ENCODE data around the gene NOP10.
"Not testable (repeated sequence)": the region's sequence is repeated elsewhere in the genome, so short reads cannot be mapped to it uniquely, and the experiment has no call there.

The NOP10 gene

DNA sequence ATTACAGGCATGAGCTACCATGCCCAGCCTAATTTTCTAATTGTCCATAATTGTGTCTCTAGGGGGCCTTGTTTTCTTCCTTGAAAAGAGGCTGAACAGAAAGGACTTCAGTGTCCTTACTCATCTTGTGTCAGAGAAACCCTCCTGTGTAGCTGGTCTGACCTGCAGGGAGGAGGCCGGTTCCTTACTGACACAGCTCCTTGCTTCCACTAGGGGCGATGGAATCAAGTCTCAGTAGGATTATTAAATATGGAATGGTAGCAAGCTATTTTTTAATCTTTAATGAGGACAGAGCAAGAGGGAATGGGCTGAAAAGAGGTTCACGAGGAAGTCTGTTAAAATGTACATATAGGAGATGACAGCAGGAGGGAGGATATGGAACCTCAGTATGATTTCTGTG lies 15.4 kb upstream of the NOP10 start:
- DNase-seq = no peak

- DNase-seq = no peak
Measured at GRCh38 chr15:34357653-34358052, 14.7 kb upstream of the NOP10 start.

- no peak for DNase-seq
Measured at GRCh38 chr15:34355241-34355640, 12.3 kb upstream of the NOP10 start.

- no peak for DNase-seq
Measured at GRCh38 chr15:34354286-34354685, 11.3 kb upstream of the NOP10 start.

GRCh38 chr15:34353627-34354026 lies 10.7 kb upstream of the NOP10 start:
- DNase-seq = no peak

GRCh38 chr15:34352996-34353395 lies 10.1 kb upstream of the NOP10 start:
- DNase-seq = not testable (repeated sequence)

GRCh38 chr15:34349769-34350168 lies 6.8 kb upstream of the NOP10 start:
- DNase-seq = no peak

- DNase-seq = no peak
Measured at GRCh38 chr15:34348735-34349300, 5.9 kb upstream of the NOP10 start.

DNA sequence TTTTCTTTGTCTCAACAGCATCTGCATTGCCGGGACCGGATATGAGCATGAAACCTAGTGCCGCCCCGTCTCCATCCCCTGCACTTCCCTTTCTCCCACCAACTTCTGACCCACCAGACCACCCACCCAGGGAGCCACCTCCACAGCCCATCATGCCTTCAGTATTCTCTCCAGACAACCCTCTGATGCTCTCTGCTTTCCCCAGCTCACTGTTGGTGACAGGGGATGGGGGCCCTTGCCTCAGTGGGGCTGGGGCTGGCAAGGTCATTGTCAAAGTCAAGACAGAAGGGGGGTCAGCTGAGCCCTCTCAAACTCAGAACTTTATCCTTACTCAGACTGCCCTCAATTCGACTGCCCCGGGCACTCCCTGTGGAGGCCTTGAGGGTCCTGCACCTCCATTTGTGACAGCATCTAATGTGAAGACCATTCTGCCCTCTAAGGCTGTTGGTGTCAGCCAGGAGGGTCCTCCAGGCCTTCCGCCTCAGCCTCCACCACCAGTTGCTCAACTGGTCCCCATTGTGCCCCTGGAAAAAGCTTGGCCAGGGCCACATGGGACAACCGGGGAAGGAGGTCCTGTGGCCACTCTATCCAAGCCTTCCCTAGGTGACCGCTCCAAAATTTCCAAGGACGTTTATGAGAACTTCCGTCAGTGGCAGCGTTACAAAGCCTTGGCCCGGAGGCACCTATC lies 5.2 kb upstream of the NOP10 start:
- no peak for DNase-seq

- DNase-seq = peak; percentile 30
Measured at GRCh38 chr15:34342213-34342736, 661 bp downstream of the NOP10 start.

- no peak for DNase-seq
Measured at GRCh38 chr15:34341381-34342212, 1.3 kb downstream of the NOP10 start.

DNA sequence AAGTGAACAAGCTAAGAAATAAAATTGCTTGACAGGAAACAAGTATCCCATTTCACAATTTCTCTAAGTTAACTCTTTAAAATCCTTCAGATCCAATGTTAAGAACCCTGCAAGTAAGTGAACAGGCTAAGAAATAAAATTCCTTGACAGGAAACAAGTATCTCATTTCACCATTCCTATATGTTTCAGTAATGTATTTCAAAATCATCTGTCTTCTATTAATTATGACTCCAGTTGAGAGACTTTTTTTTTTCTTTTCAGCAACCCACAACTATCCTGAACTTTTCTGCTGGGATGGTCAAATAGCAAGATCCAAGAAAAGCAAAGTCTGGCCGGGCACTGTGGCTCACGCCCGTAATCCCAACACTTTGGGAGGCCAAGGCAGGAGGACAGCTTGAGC lies 3.0 kb downstream of the NOP10 start:
- DNase-seq = no peak

- DNase-seq = no peak
Measured at GRCh38 chr15:34338347-34338746, 4.6 kb downstream of the NOP10 start.

- peak; percentile 94 for DNase-seq
Measured at GRCh38 chr15:34337557-34338306, 5.2 kb downstream of the NOP10 start, which contains the start of gene SLC12A6. TSS of gene SLC12A6 (minus strand) at chr15:34337781. CDS start at chr15:34336680, 1,101 bp downstream.

DNA sequence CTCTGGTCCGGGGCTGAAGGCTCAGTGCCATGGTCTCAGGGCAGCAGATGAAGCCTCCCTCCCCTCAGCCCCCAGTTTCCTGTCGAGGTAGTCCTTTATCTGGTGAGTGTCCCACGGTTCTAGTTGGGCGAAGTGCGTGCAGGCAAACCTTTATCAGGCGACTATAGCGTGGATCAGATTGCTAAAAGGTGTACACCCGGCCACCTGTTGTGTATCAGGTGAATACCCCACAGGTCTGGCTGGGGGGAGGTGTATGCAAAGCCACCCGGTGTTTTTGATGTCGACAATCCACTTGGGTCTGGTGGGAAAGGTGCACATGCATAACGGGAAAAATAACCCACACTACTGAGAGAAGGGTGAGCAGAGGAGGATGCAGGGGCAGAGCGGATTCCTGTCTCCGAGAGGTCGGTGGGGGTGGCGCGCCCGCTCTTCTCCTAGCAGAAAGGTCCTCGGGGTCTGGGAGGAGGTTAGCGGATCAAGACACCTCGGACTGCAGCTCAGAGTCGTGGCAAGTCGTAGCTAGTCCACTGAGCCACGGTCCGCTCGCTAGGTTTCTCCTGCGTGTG lies 5.9 kb downstream of the NOP10 start:
- peak; percentile 53 for DNase-seq

DNA sequence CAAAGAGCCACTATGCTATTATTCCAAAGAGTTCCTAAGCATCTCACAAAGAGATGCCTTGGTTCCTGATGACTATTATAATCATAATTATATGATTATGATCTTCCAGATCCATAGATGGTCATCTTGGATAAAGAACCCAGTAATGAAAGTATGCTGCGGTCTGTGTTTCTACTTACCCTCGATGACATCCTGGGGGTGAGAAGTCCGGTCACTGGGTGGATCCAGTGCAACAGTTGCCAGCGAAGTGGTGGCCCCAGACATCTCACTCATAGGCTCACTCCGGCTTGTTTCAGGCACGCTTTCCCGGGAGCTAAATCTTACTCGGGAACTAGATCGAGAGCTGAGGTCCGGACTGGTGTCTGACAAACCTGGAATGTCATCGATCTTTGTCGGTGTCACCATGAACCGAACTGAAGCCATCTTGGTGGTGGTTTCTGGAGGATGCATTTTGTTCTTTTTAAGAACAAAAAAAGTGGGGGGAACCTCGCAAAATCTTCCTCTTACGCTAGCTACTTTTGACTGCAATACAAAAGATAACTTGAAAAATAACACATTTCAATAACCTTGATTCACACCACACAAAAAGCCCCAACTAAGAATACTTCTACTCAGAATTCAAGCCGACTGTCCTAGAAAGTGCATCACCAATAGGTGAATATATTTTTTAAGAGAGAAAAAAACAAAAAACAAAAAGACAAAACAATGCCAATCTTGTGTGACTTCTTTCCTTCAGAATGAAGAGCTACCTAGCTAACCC lies 6.5 kb downstream of the NOP10 start:
- no peak for DNase-seq

DNA sequence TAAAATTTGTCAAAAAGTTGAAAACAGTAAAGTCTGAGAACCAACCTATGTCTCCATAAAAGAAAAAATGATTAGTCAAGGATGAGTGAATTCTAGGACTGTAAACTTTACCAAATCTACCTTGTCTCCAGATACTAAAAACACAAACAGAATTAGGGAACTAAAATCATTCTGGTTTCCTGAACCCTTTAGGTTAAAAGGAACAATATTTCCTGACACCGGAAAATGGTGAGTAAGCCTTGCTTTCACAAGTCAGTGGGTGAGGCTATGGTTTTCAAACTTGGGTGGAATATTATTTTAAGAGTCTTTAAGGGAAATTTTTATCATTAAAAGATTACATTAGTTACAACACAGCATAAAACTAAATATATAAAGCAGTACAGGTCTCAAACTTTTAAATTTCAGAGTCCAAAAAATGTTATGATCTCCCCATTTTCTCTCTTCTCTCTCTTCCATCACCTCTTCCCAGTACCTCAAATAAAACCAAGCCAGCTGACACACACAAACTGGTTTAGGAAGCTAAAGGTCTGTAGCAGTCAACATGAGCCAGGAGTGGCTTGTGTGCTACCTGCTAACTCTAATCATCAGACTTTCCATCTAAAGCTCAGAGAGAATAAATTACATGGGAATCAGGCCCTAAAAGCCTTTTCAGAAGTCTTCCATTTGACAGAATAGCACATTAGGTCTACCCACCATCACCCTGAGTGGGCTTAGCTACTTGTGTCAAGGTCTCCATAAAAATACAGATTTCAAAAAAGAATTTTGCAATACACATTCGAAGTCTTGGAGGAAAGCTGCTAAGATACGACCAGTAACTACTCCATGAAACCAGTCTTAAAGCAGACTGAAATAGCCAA lies 7.5 kb downstream of the NOP10 start:
- no peak for DNase-seq

DNA sequence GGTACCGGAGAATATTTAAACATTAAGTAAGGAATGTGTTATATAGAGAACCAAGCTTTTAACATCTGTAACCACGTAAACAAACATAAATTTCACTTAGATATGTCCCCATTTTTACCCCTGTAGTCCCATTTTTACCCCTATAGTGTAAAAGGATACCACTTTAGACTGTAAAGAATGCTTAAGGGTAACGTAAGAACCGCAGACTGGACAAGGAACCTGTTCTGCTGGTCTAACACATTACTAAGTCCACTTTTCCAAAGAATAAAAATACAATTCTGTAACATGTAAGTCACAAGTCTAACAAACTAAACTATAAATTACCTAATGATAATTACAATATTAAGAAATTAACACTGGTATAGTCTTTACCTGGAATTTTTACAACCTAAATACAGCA lies 8.3 kb downstream of the NOP10 start:
- no peak for DNase-seq

GRCh38 chr15:34332553-34333120 lies 10.3 kb downstream of the NOP10 start:
- no peak for DNase-seq

- DNase-seq = peak; percentile 23
Measured at GRCh38 chr15:34331809-34332208, 11.1 kb downstream of the NOP10 start.
